HG02798 (cell line): ENCODE data around the gene CAMK2B.

Experiments used
- ATAC-seq: cut with Tn5 transposase; IDR thresholded peaks from one replicate; pipeline ENCODE4 v1.9.1; 2021; ENCODE audit warnings: mild to moderate bottlenecking; ENCODE audit not compliant: unreplicated experiment, poor library complexity

Gene CAMK2B

DNA sequence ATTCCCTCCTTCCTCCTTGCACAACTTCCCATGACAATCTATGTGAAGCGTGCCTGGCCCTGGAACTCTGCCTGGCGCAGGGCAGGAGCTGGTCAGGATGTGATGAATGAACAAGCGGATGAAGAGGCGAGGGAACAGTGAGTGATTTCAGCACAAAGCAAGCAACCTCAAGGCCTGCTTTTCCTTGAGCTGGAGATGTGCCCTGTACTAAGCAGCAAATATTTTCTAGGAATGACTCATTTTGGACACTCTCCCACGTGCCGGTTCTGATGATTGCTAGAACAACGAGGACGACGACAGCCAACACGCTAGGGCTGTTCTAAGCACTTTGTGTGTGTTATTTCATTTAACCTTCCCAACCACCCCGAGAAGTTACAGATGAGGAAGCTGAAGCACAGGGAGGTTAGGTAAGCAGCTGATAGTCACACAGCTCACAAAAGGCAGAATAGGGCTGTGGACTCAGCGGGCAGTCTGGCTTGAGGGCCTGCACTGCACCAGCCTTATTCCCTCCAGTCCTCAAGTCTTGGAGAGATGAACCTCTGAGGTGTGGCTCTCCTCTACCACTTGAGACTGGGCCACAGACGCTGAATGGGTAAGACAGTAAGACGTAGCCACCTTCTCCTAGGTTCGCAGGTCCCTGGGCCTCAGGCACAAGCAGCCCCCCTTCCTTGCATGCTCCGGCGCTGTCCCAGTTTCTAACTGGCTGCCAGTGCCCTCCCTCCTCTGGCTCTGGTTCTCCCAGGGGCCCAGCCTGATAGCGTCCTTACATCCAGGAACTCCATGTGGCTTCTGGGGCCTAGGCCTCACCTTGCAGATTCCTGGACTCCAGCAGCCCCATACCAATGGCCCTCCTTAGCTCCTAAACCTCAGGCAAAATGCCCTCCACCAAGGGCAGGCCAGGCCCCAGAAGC is 65.6 kb downstream of the CAMK2B start:
- ATAC-seq, result no peak

DNA sequence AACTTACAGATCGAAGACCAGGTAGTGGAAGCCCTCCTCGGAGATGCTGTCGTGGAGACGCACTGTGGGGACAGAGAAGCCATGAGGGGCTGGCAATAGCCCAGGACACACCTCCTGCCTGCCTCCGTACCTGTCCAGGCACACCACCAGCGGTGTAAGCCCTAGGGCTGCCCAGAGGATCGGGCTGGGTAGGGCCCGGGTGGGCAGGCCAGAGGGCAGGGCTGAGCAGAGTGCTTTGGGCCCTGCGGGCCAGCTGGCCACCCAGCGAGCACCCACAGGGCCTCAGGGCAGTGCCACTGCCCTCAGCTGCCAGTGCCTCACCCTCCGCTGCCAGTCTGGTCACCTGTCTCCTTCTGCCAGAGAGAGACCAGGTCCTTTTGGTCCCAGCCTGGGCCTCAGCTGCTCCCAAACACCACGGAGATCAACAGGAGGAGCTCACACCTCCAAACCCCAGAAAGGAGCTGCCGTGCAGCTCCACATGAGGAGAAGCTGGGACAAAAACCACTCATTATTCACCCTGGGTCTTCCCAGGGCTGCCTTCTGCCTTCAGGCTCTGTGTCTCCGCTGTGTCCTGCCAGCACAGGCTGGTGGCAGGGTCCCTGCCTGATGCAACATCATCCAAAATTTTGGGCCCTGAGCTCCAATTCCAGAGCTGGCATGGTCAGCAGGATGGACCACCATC is 66.4 kb downstream of the CAMK2B start:
- no peak for ATAC-seq

DNA sequence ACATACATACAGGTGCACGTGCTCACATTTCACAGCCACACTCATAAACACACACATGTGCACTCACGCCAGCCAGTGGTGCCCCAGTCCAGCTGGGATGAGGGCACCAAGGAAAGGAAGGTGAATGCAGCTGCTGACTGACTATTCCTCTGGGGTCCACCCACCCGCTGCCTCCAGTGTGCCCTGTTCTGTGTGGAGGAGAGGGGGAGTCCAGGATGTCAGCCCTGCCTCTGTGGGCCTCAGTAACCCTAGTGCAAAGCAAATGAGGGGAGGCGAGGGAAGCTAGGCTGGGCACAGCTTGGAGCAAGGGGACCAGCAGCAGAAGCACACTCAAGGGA is 67.0 kb downstream of the CAMK2B start:
- no peak for ATAC-seq

DNA sequence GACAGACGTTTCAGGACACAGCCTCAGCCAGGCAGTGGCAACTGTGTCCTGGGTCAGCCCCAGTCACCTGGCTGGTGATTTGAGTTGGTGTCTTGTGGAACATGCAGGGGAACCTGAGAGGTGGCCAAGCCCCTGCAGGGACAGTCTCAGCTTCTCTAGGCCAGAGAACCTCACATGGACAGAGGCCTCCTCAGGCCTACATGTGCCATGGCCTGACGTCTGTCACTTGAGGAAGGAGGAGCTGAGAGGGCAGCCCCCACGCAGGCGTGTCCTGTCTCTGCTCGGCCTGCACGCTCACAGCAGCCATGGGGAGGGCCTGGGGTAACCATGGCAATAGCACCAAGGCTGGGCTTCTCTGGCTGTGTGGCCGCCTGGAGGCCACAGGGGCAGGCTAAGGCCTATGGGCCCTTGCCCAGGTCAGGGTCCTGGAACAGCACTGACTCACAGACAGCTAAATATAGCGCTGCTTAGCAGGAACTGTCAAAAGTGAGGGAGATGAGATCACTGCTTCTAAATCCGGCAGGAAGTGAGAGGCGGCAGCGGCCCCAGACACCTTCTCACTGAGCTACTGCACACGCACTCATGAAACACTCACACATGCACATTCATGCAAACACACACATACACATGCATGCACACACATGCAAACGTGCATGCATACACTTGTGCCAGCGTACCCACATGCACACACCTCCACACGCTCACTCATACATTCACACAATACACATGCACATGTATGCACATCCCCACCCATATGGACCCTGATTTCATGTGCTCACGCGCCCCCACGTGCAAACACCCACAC is 67.6 kb downstream of the CAMK2B start:
- ATAC-seq, result peak; percentile 91

DNA sequence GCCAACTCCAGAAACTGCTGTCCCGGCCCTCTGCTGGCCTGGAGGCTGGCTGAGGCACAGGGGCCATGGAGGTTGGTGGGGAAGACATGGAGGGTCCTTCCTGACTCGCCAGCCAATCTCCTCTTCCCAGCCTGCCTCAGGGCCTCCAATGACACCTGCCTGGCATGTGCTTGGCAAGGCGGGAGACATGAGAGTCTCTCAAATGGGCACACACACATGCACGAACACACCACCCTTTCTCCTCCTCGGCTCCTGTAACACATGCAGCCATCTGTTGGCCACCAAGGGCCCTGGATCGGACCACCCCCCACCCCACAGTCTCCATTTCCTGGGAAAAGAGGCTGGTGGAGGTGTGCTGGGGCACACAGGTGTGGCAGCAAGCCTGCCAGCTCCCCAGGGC is 68.2 kb downstream of the CAMK2B start:
- no peak for ATAC-seq

DNA sequence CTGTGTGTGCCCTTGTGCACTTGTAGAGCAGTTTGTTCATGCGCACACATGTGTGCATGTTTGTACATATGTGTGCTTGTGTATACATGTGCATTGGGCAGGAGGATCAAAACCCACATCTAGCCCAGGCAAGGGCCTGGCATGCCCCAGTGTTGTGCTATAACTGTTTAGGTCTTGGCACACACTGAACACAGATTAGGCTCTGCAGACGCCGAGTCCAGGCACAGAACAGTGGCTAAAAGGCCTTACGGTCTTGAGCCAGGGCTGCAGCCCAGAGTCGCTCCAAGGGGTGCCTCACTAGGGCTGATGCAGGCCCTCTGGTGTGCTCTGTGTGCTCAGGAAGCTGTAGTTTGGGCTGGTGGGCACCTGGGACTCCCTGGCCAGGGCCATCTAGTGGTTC is 68.9 kb downstream of the CAMK2B start:
- no peak for ATAC-seq

DNA sequence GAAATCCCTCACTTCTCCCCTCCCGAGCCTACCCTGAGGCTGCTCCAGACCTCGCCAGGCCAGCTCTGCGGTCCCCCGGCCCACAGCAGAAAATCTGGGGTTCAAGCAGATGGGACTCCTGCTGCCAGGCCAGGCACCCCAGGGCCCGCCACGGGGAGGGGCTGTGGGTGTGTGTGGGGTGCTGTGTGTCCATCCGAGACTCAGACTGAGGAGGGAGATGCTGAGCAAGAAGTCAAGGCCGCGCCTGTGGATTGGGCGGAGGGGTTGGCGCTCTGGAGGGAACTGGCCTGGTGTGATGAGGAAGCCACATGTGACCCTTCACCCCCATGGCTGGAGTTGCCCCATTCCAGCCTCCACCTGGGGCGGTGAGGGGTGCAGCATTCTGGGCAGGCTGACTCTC is 73.5 kb downstream of the CAMK2B start:
- ATAC-seq, result no peak

DNA sequence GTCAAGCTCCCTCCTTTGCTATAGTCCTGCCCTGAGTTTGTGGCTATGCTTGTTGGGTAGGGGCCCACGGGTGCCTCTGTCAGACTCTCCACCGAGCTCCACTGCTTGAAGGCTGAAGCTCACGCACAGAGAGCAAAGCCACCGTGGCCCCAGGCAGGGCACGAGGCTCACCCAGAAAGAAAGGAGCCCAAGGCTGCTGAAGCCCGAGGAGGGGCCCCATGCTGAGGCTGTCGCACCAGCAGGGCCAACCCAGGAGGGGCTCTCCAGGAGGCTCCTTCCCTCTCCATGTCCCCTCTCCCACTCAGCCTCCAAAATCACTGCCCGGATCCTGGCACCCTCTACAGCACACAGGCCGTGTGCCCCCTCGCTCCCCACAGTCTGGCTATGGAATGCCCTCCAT is 74.1 kb downstream of the CAMK2B start:
- no peak for ATAC-seq

DNA sequence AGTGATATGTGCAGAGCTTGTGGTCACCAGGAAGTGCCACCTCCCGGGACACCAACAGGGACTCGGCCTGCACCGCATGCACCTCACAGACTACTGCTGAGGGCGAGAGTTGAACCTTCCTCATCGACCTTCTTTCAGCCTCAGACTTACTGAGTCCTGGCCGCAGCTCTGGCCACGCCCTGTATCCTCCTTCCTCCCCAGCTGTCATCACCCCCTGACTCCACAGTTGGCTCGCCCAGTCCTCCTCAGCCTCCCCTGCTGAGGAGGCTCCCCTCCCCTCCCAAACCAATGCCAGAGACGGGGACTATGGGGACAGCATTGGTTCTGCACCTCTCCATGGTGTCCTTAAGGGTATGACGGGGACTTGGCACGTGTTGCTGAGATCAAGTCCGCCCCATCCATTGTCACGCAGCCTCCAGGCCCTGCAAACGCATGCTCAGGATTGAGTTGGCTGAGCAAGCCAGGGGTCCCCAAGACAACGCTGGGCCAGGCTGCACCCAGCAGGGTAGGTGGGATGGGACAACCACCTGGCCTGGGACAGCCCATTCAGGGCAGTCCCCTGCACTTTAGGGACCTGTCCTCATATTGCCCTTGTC is 75.7 kb downstream of the CAMK2B start:
- no peak for ATAC-seq

DNA sequence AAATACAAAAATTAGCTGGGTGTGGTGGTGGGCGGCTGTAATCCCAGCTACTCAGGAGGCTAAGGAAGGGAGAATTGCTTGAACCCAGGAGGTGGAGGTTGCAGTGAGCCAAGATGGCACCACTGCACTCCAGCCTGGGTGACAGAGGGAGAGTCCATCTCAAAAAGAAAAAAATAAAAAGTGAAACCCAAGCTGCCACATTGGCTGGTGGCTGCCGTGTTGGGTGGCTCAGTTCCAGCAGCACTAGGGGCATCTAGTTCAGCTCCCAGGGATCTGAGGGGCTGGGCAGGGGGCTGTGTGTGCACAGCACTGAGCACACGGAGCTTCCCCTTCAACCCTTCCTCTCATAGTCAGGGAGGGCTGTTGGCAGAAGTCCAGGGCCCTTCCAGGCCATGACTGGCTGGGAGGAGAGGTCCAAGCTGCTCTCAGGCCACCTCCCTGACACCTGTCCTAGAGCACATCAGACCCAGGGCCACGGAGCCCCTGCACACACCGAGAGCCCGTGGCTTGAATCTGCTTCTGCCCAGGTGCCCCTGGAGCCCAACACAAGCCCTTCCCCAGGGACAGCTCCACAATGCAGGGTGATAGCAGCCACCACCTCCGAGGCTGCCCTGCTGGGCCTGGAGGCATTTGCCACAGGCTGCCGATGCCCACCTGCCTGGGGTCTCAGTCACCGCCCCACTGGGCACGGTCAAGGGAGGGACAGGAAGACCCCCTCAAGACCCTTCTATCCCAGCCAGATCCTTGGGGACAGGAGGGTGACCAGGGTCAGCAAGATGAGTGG is 77.3 kb downstream of the CAMK2B start:
- ATAC-seq, result no peak

DNA sequence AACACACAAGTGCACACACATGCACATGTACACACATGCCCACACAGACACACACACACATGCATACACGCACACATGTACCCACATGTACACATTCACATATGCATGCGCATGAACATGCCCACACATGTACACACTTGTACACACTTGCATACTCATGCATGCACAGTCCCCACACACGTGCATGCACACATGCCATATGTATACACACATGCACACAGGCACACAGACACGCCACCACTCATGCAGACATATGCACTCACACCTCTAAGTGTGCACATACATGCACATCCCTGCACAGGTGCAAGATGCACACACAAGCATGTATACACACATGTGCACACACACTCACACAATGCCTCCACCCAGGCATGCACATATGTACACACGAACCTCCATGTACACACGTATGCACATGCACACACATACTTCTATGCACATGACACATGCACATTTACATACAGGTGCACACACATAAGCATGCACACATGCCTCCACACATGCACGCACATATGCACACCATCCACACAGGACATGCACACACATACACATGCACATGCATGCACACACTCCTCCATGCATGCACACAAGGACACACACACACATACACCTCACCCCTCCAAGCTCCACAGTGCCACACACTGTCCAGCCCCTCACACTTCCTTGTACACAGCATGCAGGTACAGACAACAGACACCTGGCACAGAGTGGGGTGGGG is 78.8 kb downstream of the CAMK2B start:
- no peak for ATAC-seq

DNA sequence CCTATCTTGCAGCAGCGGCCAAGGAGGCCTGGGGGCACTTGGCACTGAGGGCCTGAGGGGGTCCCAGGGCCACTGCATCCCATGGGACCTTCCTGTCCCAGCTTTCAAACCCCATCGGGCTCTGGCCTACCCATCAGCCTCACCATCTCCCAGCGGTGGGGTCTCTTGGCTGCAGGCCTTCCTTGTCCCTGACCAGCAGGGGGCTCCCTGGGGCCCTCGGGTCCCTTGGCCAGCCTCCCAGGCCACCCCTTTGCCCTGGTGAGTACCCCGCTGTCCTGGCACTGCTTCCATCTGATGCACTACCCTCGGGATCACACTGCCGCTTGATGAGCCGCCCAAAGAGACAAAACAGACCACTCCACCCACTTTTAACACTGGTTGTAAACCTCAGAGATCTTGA is 81.1 kb downstream of the CAMK2B start:
- ATAC-seq, result no peak

DNA sequence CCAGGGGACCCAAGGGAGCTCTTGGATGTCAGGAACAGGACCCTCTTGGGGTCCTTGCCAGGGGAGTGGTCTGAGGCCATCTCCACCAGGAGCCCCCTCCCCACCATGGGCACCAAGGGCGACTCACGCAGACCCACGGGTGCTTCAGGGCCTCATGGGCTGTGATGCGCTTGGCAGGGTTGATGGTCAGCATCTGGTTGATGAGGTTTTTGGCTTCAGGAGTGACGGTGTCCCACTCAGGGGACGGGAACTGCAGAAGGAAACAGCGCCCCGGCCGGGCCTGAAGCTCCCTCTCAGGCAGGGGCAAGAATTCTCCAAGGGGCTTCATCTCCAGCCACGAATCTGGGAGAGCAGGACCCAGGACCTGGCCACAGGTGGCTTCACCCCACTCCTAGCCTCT is 83.3 kb downstream of the CAMK2B start:
- ATAC-seq, result no peak

DNA sequence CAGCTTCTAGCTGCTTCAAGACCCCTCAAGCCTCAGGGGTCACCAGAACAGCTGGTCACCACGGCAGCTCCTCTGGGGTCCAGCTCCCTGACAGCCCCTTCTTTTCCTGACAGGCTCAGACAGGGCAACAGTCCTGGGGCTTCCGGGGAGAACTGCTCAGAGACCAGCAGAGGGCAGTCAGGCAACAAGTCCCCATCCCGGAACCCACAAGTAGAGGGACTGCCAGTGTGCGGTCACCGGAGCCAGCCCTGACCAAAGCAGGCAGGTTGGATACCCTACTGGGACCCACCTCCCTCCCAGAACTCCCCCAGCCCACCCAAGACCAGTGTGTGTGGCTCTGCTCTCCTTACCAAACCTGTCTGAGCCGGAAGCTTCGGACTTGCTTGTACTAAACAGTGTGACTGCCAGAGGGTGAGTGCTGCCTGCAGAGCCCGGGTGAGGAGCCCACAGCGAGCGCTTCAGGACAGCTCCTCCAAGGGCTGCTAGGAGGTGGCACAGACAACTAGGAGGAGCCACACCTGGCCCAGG is 84.3 kb downstream of the CAMK2B start:
- ATAC-seq, result peak; percentile 62

DNA sequence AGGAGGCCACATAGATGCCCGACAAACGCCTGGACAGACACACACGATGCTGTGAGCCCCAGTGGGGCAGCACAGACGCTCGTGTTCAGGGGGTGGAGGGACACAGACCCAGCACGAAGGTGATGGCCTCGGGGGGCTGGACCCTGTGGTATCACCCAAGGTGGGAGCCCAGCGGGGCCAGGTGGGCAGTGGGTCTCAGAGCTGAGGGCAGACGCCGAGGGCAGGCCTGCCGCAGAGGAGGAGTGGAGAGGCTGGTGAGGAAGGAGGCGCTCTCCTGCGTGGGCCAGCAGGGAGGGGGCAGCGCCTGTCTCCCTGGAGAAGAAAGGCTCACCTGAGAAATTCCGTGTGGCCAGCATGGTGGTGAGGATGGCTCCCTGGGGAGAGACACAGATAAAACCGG is 85.0 kb downstream of the CAMK2B start:
- no peak for ATAC-seq

DNA sequence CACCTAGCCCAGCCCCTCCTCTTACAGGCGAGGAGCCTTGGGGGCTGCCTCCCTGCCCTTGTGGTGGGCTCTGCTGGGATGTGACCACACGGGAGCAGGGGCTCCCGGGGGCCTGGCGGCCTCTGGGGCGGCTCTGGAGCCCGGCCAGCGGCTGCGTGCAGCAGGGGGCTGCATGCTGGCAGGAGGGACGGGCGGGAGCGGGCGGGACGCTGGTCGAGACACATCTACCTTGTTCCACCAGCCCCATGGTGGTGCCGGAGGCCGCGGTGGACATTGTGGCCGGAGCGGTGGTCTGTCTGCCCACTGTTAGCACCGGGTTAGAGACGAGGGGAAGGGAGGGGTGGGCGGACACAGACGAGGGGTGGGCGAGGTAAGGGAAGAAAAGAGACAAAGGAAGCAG is 86.0 kb downstream of the CAMK2B start:
- ATAC-seq, result no peak

DNA sequence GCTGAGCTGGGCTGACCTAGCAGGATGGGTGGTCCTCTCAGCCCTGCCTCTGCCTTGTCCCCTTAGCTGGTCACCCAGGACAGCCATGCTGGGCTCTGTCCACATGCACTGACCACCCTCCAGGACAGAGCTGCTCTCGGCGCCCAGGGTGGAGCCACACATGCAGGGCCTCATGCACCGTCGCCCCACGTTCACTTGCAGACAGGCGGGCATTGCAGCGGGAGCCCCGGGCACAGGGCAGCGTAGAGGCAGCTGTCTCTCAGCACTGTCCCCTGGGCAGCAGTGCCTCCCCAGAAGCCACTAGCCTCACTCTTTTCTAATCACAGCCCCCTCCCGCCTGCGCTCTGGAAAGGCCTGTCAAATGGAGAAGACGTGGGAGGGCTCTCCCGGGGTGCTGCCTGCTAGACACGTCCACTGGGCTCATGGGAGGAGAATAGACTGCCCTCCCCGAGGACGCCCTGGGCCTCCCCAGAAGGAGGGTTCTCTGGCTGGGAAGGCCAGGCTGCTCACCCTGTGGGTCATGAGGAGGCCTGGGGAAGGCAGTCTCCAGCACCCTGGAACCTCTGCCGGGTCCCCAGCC is 87.2 kb downstream of the CAMK2B start:
- ATAC-seq, result no peak

DNA sequence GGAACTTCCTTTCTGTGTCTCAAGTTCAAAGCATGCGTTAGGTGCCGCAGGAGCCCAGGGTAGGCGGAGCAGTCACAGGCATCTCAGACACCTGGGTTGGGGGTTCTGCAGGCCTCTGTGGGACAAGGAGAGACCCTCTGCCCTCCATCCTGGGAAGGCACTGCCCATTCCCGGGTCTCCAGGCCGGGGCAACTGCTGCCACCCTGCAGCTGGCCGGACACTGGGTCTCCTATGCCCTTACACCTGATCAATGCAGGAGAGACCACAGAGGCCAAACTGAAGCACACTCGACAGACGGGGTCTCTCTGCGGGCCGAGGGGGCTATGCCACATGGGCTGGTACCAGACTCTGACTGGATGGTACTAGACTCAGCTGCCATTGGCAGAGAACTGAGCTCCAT is 87.7 kb downstream of the CAMK2B start:
- no peak for ATAC-seq

DNA sequence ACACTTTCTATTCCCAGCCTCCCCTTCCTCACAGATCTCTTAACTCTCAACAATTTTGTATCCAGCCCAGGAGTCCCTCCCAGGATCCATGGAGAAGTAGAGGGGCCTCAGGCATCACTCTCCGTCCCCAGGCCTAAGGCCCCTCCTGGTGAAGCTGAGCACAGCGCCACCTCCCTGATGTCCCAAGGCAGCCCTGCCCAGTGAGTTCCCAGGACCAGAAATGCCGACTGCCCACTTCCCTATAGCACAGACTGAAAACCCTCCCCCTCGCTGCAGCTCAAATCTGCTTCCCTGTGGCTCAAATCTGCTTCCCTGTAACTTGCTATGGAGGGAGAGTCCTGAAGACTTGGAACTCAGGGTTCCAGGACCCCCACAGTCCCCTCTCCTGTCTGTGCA is 89.1 kb downstream of the CAMK2B start:
- no peak for ATAC-seq
